PFSK-1 (cell line): ENCODE measurements around the gene NOL6.

Experiments used
- FOXP2 ChIP-seq: optimal IDR thresholded peaks from 2 replicates; pipeline ENCODE3; 2011; ENCODE audit warnings: borderline replicate concordance, control low read depth, inconsistent platforms; ENCODE audit not compliant: insufficient read depth; ENCODE audit errors: extremely low read length, extremely low read depth
- POLR2AphosphoS5 ChIP-seq: IDR thresholded peaks from 2 replicates; pipeline ENCODE4 v1.6.1; 2012; ENCODE audit warnings: low read depth, mild to moderate bottlenecking, control low read depth, low read length, moderate library complexity
- REST ChIP-seq, 2 experiments: IDR thresholded peaks; 2 replicates each; pipeline versions ENCODE4 v1.6.1 to v1.8.0; 2011 to 2012; ENCODE audit warnings: low read depth in 2 of 2, low read length in 2 of 2, control low read depth in 1 of 2, inconsistent platforms in 1 of 2, mild to moderate bottlenecking in 1 of 2, moderate library complexity in 1 of 2; ENCODE audit not compliant: insufficient read depth in 1 of 2
- TAF1 ChIP-seq: IDR thresholded peaks from 2 replicates; pipeline ENCODE4 v1.6.1; 2012; ENCODE audit warnings: low read length, control low read depth, borderline replicate concordance; ENCODE audit not compliant: insufficient read depth

GRCh38 chr9:33443464-33444154, 30.1 kb downstream of the NOL6 start:
- TF ChIP-seq POLR2AphosphoS5 (no peak), REST (IDR thresholded peaks at IDR 0.05; ENCODE audit: insufficient read depth in 1 of 2, low read depth in 2 of 2, low read length in 2 of 2) (no peak), TAF1 (no peak), FOXP2 (no peak)
